HFFc6 (cell line): ENCODE results near the gene ZFPL1. TPM values are rescaled to one million over a fixed set of nuclear protein-coding genes. Genes with fewer than 3 reads are reported as not detected.

Experiments
- DNase-seq: peaks from one replicate; pipeline ENCODE4 v3.0.0-alpha.2; 2018
- H3K27ac Mint-ChIP-seq: 2 replicates; pipeline ENCODE4 v1.8.0; 2020; ENCODE audit warnings: mild to moderate bottlenecking, mixed read lengths
- H3K27me3 Mint-ChIP-seq: 2 replicates; pipeline ENCODE4 v1.8.0; 2021; ENCODE audit warnings: mild to moderate bottlenecking, moderate library complexity, mixed read lengths; ENCODE audit not compliant: insufficient read depth
- H3K36me3 Mint-ChIP-seq: 2 replicates; pipeline ENCODE4 v1.8.0; 2021; ENCODE audit warnings: low read depth, mixed read lengths
- H3K4me1 Mint-ChIP-seq: 2 replicates; pipeline ENCODE4 v1.8.0; 2020; ENCODE audit warnings: low read depth, mixed read lengths
- H3K4me3 Mint-ChIP-seq: 2 replicates; pipeline ENCODE4 v1.8.0; 2020; ENCODE audit warnings: mild to moderate bottlenecking, moderate library complexity, mixed read lengths
- H3K9me3 Mint-ChIP-seq: 2 replicates; pipeline ENCODE4 v1.8.0; 2020; ENCODE audit warnings: mild to moderate bottlenecking, mixed read lengths
- CTCF ChIP-seq: fragments of 200-600 bp; sonication (generic); IDR thresholded peaks from 2 replicates; pipeline ENCODE4 v1.5.0; 2021; ENCODE audit warnings: antibody characterized with exemption, mild to moderate bottlenecking
- total RNA-seq, 6 experiments: library from RNA; stranded (reverse); fragmentation: NEBNext Ultra II Directional; extraction: Animal tissue kit (Norgen Biotek cat#: 25700); gene quantifications; 2 replicates in 1 of 6; 3 replicates in 5 of 6; pipeline ENCODE4 v1.2.3, GENCODE V29; 2021

The ZFPL1 gene
- total RNA-seq, 6 experiments from 2014 or later: 41.0 to 56.6 (median 53.6) TPM

- H3K36me3 Mint-ChIP-seq: peaks cover 7% of the 10 kb centered on the region
- no peaks in the 10 kb centered on the region for H3K9me3 Mint-ChIP-seq
- H3K4me3 Mint-ChIP-seq: no peak overlapping the region
- H3K27ac Mint-ChIP-seq: no peak overlapping the region
- H3K4me1 Mint-ChIP-seq: peaks cover 19% of the 10 kb centered on the region
- DNase-seq: no peak
- TF ChIP-seq CTCF: no peak
- H3K27me3 Mint-ChIP-seq: peaks cover 1% of the 10 kb centered on the region
Observed at GRCh38 chr11:65047581-65048422, 36.2 kb upstream of the ZFPL1 start.

- no peaks in the 10 kb centered on the region for H3K9me3 Mint-ChIP-seq
- no peaks in the 10 kb centered on the region for H3K4me1 Mint-ChIP-seq
- TF ChIP-seq CTCF: no peak
- no peak for DNase-seq
- H3K36me3 Mint-ChIP-seq: no peaks in the 10 kb centered on the region
- no peak overlapping the region for H3K27ac Mint-ChIP-seq
- peaks cover 10% of the 10 kb centered on the region for H3K27me3 Mint-ChIP-seq
- no peak overlapping the region for H3K4me3 Mint-ChIP-seq
Observed at GRCh38 chr11:65051398-65051858, 32.6 kb upstream of the ZFPL1 start.

- no peak overlapping the region for H3K4me3 Mint-ChIP-seq
- H3K27ac Mint-ChIP-seq: no peak overlapping the region
- DNase-seq: no peak
Observed at GRCh38 chr11:65053827-65054508, 30.1 kb upstream of the ZFPL1 start.

GRCh38 chr11:65055538-65055937 lies 28.5 kb upstream of the ZFPL1 start:
- no peak for TF ChIP-seq CTCF
- no peaks in the 10 kb centered on the region for H3K4me1 Mint-ChIP-seq
- H3K27ac Mint-ChIP-seq: no peak overlapping the region
- H3K4me3 Mint-ChIP-seq: no peak overlapping the region
- H3K27me3 Mint-ChIP-seq: peaks cover 19% of the 10 kb centered on the region
- no peak for DNase-seq
- no peaks in the 10 kb centered on the region for H3K9me3 Mint-ChIP-seq
- H3K36me3 Mint-ChIP-seq: no peaks in the 10 kb centered on the region

More at GRCh38 chr11:65053827-65054508, 30.1 kb upstream of the ZFPL1 start:
- H3K36me3 Mint-ChIP-seq: no peaks in the 10 kb centered on the region
- no peaks in the 10 kb centered on the region for H3K9me3 Mint-ChIP-seq
- TF ChIP-seq CTCF: no peak
- no peaks in the 10 kb centered on the region for H3K4me1 Mint-ChIP-seq
- peaks cover 12% of the 10 kb centered on the region for H3K27me3 Mint-ChIP-seq

- no peak for TF ChIP-seq CTCF
- peaks cover 18% of the 10 kb centered on the region for H3K27me3 Mint-ChIP-seq
- H3K4me1 Mint-ChIP-seq: peaks cover 7% of the 10 kb centered on the region; the same call in 1 of the 2 replicates
- no peaks in the 10 kb centered on the region for H3K36me3 Mint-ChIP-seq
- no peak overlapping the region for H3K27ac Mint-ChIP-seq
- no peak for DNase-seq
- no peak overlapping the region for H3K4me3 Mint-ChIP-seq
- H3K9me3 Mint-ChIP-seq: no peaks in the 10 kb centered on the region
Observed at GRCh38 chr11:65056999-65057398, 27.0 kb upstream of the ZFPL1 start.
